H9 (cell line): ENCODE data around the gene PGS1. TPM values are rescaled to one million over a fixed set of nuclear protein-coding genes. Genes with fewer than 3 reads are reported as not detected.

Source experiments
- DNase-seq: peaks from one replicate; pipeline ENCODE4 v3.0.0-alpha.2; 2017
- H2AFZ ChIP-seq: one replicate; pipeline ENCODE4 v1.6.1; 2013; ENCODE audit warnings: mild to moderate bottlenecking, low read length, control low read depth, moderate library complexity
- H2AK5ac ChIP-seq: 2 replicates; pipeline ENCODE4 v1.6.1; 2013; ENCODE audit warnings: low read length, control low read depth, mixed read lengths; ENCODE audit not compliant: insufficient read length
- H2BK120ac ChIP-seq: one replicate; pipeline ENCODE4 v1.6.1; 2013; ENCODE audit warnings: low read depth, mild to moderate bottlenecking, low read length, control low read depth, inconsistent platforms; ENCODE audit not compliant: poor library complexity, severe bottlenecking
- H2BK12ac ChIP-seq: 2 replicates; pipeline ENCODE4 v1.6.1; 2013; ENCODE audit warnings: low read length, control low read depth, mixed read lengths, low read depth; ENCODE audit not compliant: insufficient read length
- H2BK15ac ChIP-seq: 2 replicates; pipeline ENCODE4 v1.6.1; 2013; ENCODE audit warnings: low read depth, low read length, control low read depth
- H2BK20ac ChIP-seq: one replicate; pipeline ENCODE4 v1.6.1; 2013; ENCODE audit warnings: low read depth, mild to moderate bottlenecking, low read length, control low read depth, inconsistent platforms; ENCODE audit not compliant: poor library complexity, severe bottlenecking
- H2BK5ac ChIP-seq: 2 replicates; pipeline ENCODE4 v1.6.1; 2013; ENCODE audit warnings: low read length, control low read depth, mixed read lengths; ENCODE audit not compliant: insufficient read length
- H3K14ac ChIP-seq: 2 replicates; pipeline ENCODE4 v1.6.1; 2013; ENCODE audit warnings: low read length, control low read depth; ENCODE audit not compliant: insufficient read depth
- H3K18ac ChIP-seq: 2 replicates; pipeline ENCODE4 v1.6.1; 2013; ENCODE audit warnings: low read depth, mild to moderate bottlenecking, mixed read lengths, low read length, control low read depth; ENCODE audit not compliant: insufficient read length
- H3K23ac ChIP-seq: 2 replicates; pipeline ENCODE4 v1.6.1; 2013; ENCODE audit warnings: low read length, control low read depth, mixed read lengths, low read depth; ENCODE audit not compliant: insufficient read length
- H3K23me2 ChIP-seq: 2 replicates; pipeline ENCODE4 v1.6.1; 2013; ENCODE audit warnings: low read depth, mild to moderate bottlenecking, mixed read lengths, low read length, control low read depth; ENCODE audit not compliant: insufficient read length, poor library complexity, severe bottlenecking
- H3K27ac ChIP-seq: 2 replicates; pipeline ENCODE4 v1.5.1; 2013; ENCODE audit warnings: low read length, control low read depth, mixed read lengths, low read depth; ENCODE audit not compliant: insufficient read length
- H3K27me3 ChIP-seq: 2 replicates; pipeline ENCODE4 v1.6.1; 2013; ENCODE audit warnings: low read length, control low read depth, inconsistent platforms; ENCODE audit not compliant: insufficient read depth
- H3K4ac ChIP-seq: 2 replicates; pipeline ENCODE4 v1.6.1; 2013; ENCODE audit warnings: low read depth, mild to moderate bottlenecking, control low read depth, inconsistent platforms, low read length, moderate library complexity
- H3K4me1 ChIP-seq: 2 replicates; pipeline ENCODE4 v1.6.1; 2013; ENCODE audit warnings: low read length, control low read depth, inconsistent platforms; ENCODE audit not compliant: insufficient read depth
- H3K4me2 ChIP-seq: 2 replicates; pipeline ENCODE4 v1.6.1; 2013; ENCODE audit warnings: low read length, control low read depth, mixed read lengths; ENCODE audit not compliant: insufficient read length, insufficient read depth
- H3K56ac ChIP-seq: 2 replicates; pipeline ENCODE4 v1.6.1; 2013; ENCODE audit warnings: low read depth, mild to moderate bottlenecking, mixed read lengths, low read length, control low read depth; ENCODE audit not compliant: insufficient read length
- H3K79me1 ChIP-seq: 2 replicates; pipeline ENCODE4 v1.6.1; 2013; ENCODE audit warnings: low read depth, mild to moderate bottlenecking, moderate library complexity, low read length, control low read depth, inconsistent platforms; ENCODE audit not compliant: insufficient read depth, poor library complexity, severe bottlenecking
- H3K79me2 ChIP-seq: 2 replicates; pipeline ENCODE4 v1.6.1; 2013; ENCODE audit warnings: low read length, control low read depth, inconsistent platforms; ENCODE audit not compliant: insufficient read depth
- H3K9ac ChIP-seq: 2 replicates; pipeline ENCODE4 v1.6.1; 2013; ENCODE audit warnings: low read length, control low read depth, mixed read lengths; ENCODE audit not compliant: insufficient read length; ENCODE audit errors: extremely low read depth
- H3K9me3 ChIP-seq: one replicate; pipeline ENCODE4 v1.6.1; 2013; ENCODE audit warnings: low read depth, low read length, inconsistent platforms; ENCODE audit not compliant: control insufficient read depth
- H3T11ph ChIP-seq: one replicate; pipeline ENCODE4 v1.6.1; 2013; ENCODE audit warnings: mild to moderate bottlenecking, low read length, control low read depth, inconsistent platforms
- H4K20me1 ChIP-seq: one replicate; pipeline ENCODE4 v1.6.1; 2013; ENCODE audit not compliant: control insufficient read depth, insufficient read length, insufficient read depth
- H4K5ac ChIP-seq: 2 replicates; pipeline ENCODE4 v1.6.1; 2013; ENCODE audit warnings: low read depth, mild to moderate bottlenecking, mixed read lengths, low read length, control low read depth; ENCODE audit not compliant: insufficient read length
- H4K8ac ChIP-seq: replicated peaks from 2 replicates; pipeline ENCODE4 v1.6.1; 2013; ENCODE audit warnings: low read length, control low read depth, mixed read lengths, low read depth; ENCODE audit not compliant: insufficient read length
- H4K91ac ChIP-seq: 2 replicates; pipeline ENCODE4 v1.6.1; 2013; ENCODE audit warnings: low read depth, mild to moderate bottlenecking, moderate library complexity, mixed read lengths, low read length, control low read depth; ENCODE audit not compliant: insufficient read length
- H3K27ac Mint-ChIP-seq, 3 experiments: 2 replicates in 2 of 3; 3 replicates in 1 of 3; pipeline ENCODE4 v1.8.0; 2020 to 2021; ENCODE audit warnings: mixed read lengths in 3 of 3, mild to moderate bottlenecking in 1 of 3, moderate library complexity in 1 of 3
- H3K27me3 Mint-ChIP-seq: 2 replicates; pipeline ENCODE4 v1.8.0; 2021; ENCODE audit warnings: low read depth, mild to moderate bottlenecking, moderate library complexity, mixed read lengths
- H3K36me3 Mint-ChIP-seq, 3 experiments: 2 replicates in 2 of 3; 3 replicates in 1 of 3; pipeline ENCODE4 v1.8.0; 2020 to 2021; ENCODE audit warnings: low read depth in 3 of 3, mixed read lengths in 3 of 3; ENCODE audit not compliant: insufficient read depth in 1 of 3
- H3K4me1 Mint-ChIP-seq, 2 experiments: 2 replicates each; pipeline ENCODE4 v1.8.0; 2020; ENCODE audit warnings: mixed read lengths in 2 of 2
- H3K4me3 Mint-ChIP-seq, 2 experiments: 2 replicates in 1 of 2; 3 replicates in 1 of 2; pipeline ENCODE4 v1.8.0; 2020 to 2021; ENCODE audit warnings: mild to moderate bottlenecking in 2 of 2, mixed read lengths in 2 of 2, moderate library complexity in 1 of 2
- H3K9me3 Mint-ChIP-seq, 2 experiments: 2 replicates in 1 of 2; 3 replicates in 1 of 2; pipeline ENCODE4 v1.8.0; 2020; ENCODE audit warnings: mild to moderate bottlenecking in 2 of 2, mixed read lengths in 2 of 2, moderate library complexity in 1 of 2
- CTCF ChIP-seq: fragments of 200-600 bp; sonication (generic); conservative IDR thresholded peaks from 3 replicates; pipeline ENCODE4 v1.8.0; 2021; ENCODE audit warnings: antibody characterized with exemption, mild to moderate bottlenecking
- WGBS: extraction: QIAGEN DNeasy Blood & Tissue Kit; methylation state at CpG from one replicate; pipeline ENCODE4 v1.1.7; 2013; ENCODE audit warnings: missing lambda C conversion rate, low lambda C conversion rate, mixed read lengths; ENCODE audit not compliant: insufficient read length; ENCODE audit errors: extremely low coverage; 5-methylcytosine and 5-hydroxymethylcytosine counted together
- total RNA-seq: library from RNA; stranded (reverse); gene quantifications from 2 replicates; pipeline ENCODE4 v1.2.1, GENCODE V29; 2021

Gene PGS1
- total RNA-seq, 1 experiment from 2014 or later = 45.7 TPM

DNA sequence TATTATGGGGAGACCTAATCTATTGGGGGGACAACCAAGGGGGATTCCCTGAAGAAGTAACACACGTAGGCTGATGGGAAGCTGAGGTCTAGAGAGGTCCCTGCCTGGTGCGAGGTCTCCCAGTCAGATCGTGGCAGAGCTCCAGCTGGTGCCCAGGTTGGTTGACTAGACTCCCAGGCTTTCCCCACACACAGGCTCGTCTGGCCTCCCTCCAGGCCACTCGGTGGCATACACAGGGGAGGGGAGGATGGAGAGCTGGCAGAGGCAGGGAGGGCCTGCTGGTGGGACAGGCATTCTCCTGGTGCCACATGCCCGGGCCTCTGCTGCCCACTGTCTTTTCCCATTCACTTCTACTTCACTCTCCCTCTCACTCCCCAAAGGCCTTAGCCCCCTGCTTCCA lies 10.1 kb upstream of the PGS1 start:
- Histone ChIP-seq H3K9me3 (no peaks in the 10 kb centered on the region), H4K91ac (no peak overlapping the region), H2BK120ac (no peak overlapping the region), H4K5ac (peak overlapping the region; percentile 65), H3K27ac (no peak overlapping the region), H2BK15ac (peak overlapping the region; percentile 100; the same call in 1 of the 2 replicates), H3K23me2 (no peaks in the 10 kb centered on the region), H3K79me1 (no peaks in the 10 kb centered on the region), H3K18ac (peak overlapping the region; percentile 45), H4K8ac (no peak overlapping the region), H2AK5ac (peak overlapping the region; percentile 68), H3K9ac (no peak overlapping the region), H3K4me1 (peaks cover 13% of the 10 kb centered on the region; the same call in 1 of the 2 replicates), H3K56ac (no peak overlapping the region), H3K27me3 (no peaks in the 10 kb centered on the region; the same call in 1 of the 2 replicates), H3T11ph (no peak overlapping the region), H3K4me2 (no peak overlapping the region), H3K79me2 (no peaks in the 10 kb centered on the region), H3K14ac (peak overlapping the region; percentile 69; the same call in 1 of the 2 replicates), H3K23ac (no peak overlapping the region), H4K20me1 (no peaks in the 10 kb centered on the region), H2BK12ac (peak overlapping the region; percentile 80), H3K4ac (peak overlapping the region; percentile 17; the same call in 1 of the 2 replicates), H2BK20ac (no peak overlapping the region), H2BK5ac (no peak overlapping the region), H2AFZ (no peak overlapping the region)
- H3K36me3 Mint-ChIP-seq = no peaks in the 10 kb centered on the region
- no peaks in the 10 kb centered on the region; a peak in 1 of 5 replicates for H3K9me3 Mint-ChIP-seq
- H3K4me1 Mint-ChIP-seq = peaks cover 74 to 76% of the 10 kb centered on the region in 2 experiments
- H3K27me3 Mint-ChIP-seq = peaks cover 2% of the 10 kb centered on the region
- peak overlapping the region; percentile 11 to 88 (median 72); a peak in 4 of 7 replicates for H3K27ac Mint-ChIP-seq
- DNase-seq = no peak
- no CpG with 5 or more reads among the region's 6 CpGs for WGBS
- no peak for TF ChIP-seq CTCF
- H3K4me3 Mint-ChIP-seq = 0 out of 5 replicates have a peak overlapping the region, but pooled peaks of 1 of the 2 experiments have one; percentile 32
